ENCODE results near the gene SREBF2. TPM values are rescaled to one million over a fixed set of nuclear protein-coding genes. Genes with fewer than 3 reads are reported as not detected.
A peak's percentile ranks its signal among the peaks of the same experiment; 100 is the strongest.

Gene SREBF2
- total and polyA plus RNA-seq, 10 of the 15 experiments (the other 5 are each of a cell fraction or from before 2014, with no cell fraction given): 2.4 to 177 (median 78.8) TPM

GRCh38 chr22:41940832-41941765 lies 108.2 kb downstream of the SREBF2 start (continued):
- TF ChIP-seq, protein P1, sequence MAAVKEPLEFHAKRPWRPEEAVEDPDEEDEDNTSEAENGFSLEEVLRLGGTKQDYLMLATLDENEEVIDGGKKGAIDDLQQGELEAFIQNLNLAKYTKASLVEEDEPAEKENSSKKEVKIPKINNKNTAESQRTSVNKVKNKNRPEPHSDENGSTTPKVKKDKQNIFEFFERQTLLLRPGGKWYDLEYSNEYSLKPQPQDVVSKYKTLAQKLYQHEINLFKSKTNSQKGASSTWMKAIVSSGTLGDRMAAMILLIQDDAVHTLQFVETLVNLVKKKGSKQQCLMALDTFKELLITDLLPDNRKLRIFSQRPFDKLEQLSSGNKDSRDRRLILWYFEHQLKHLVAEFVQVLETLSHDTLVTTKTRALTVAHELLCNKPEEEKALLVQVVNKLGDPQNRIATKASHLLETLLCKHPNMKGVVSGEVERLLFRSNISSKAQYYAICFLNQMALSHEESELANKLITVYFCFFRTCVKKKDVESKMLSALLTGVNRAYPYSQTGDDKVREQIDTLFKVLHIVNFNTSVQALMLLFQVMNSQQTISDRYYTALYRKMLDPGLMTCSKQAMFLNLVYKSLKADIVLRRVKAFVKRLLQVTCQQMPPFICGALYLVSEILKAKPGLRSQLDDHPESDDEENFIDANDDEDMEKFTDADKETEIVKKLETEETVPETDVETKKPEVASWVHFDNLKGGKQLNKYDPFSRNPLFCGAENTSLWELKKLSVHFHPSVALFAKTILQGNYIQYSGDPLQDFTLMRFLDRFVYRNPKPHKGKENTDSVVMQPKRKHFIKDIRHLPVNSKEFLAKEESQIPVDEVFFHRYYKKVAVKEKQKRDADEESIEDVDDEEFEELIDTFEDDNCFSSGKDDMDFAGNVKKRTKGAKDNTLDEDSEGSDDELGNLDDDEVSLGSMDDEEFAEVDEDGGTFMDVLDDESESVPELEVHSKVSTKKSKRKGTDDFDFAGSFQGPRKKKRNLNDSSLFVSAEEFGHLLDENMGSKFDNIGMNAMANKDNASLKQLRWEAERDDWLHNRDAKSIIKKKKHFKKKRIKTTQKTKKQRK (IDR thresholded peaks at IDR 0.05; ENCODE audit: low read depth, low read length): no peak
- TF ChIP-seq RAD21 (IDR thresholded peaks at IDR 0.05; ENCODE audit: insufficient read depth, low read depth, low read length) (peak; percentile 92), POU2F2 (IDR thresholded peaks at IDR 0.05; ENCODE audit: borderline replicate concordance, low read depth, low read length) (peak; percentile 78; the same call in 2 of the 3 replicates), ZNF622 (IDR thresholded peaks at IDR 0.05) (no peak), DPF2 (IDR thresholded peaks at IDR 0.05) (peak; percentile 4; the same call in 1 of the 2 replicates), NR2F1 (conservative IDR thresholded peaks at IDR 0.05) (peak; percentile 60), BACH1 (IDR thresholded peaks at IDR 0.05; ENCODE audit: borderline replicate concordance) (peak; percentile 30; the same call in 1 of the 2 replicates), SIX5 (IDR thresholded peaks at IDR 0.05; ENCODE audit: low read depth, low read length, severe bottlenecking) (no peak), ZBTB40 (IDR thresholded peaks at IDR 0.05; ENCODE audit: borderline replicate concordance) (no peak), MEF2B (IDR thresholded peaks at IDR 0.05; ENCODE audit: partially characterized antibody, poor library complexity, severe bottlenecking) (no peak), ZBTB11 (CRISPR knock-in tag; IDR thresholded peaks at IDR 0.05) (no peak), CHD2 (IDR thresholded peaks at IDR 0.05; ENCODE audit: borderline replicate concordance, low read depth, low read length) (no peak), TBL1XR1 (IDR thresholded peaks at IDR 0.05; ENCODE audit: low read depth, low read length) (no peak), IKZF2 (IDR thresholded peaks at IDR 0.05) (peak; percentile 67 to 72), IKZF1 (conservative IDR thresholded peaks at IDR 0.05) (peak; percentile 62), BHLHE40 (IDR thresholded peaks at IDR 0.05; ENCODE audit: borderline replicate concordance in 1 of 2, low read depth in 2 of 2, low read length in 1 of 2) (peak; percentile 42 to 49; a peak in 3 of 4 replicates)
